Fibroblast of villous mesenchyme (primary cell): ENCODE data around the gene IDI1. TPM values are rescaled to one million over a fixed set of nuclear protein-coding genes. Genes with fewer than 3 reads are reported as not detected.

Experiments
- DNase-seq: peaks from one replicate; pipeline ENCODE4 v3.0.0-alpha.2; 2010; ENCODE audit warnings: low read depth
- H3K4me3 ChIP-seq: 2 replicates; pipeline ENCODE4 v1.5.1; 2011; ENCODE audit warnings: low read depth, mild to moderate bottlenecking, low read length
- total RNA-seq: library from RNA; depleted of rRNA; stranded (reverse); fragments of >200 nt; gene quantifications from 2 replicates; pipeline ENCODE4 v1.2.3, GENCODE V29; 2012
- TF ChIP-seq, protein P1 (sequence below): IDR thresholded peaks from 2 replicates; pipeline ENCODE4 v1.5.1; 2012; ENCODE audit warnings: low read depth, mild to moderate bottlenecking, low read length; ENCODE audit not compliant: insufficient read depth

Gene IDI1
- total RNA-seq, 1 donor, result 174 TPM

- DNase-seq, result no peak
- no peak overlapping the region for H3K4me3 ChIP-seq
- TF ChIP-seq, protein P1, sequence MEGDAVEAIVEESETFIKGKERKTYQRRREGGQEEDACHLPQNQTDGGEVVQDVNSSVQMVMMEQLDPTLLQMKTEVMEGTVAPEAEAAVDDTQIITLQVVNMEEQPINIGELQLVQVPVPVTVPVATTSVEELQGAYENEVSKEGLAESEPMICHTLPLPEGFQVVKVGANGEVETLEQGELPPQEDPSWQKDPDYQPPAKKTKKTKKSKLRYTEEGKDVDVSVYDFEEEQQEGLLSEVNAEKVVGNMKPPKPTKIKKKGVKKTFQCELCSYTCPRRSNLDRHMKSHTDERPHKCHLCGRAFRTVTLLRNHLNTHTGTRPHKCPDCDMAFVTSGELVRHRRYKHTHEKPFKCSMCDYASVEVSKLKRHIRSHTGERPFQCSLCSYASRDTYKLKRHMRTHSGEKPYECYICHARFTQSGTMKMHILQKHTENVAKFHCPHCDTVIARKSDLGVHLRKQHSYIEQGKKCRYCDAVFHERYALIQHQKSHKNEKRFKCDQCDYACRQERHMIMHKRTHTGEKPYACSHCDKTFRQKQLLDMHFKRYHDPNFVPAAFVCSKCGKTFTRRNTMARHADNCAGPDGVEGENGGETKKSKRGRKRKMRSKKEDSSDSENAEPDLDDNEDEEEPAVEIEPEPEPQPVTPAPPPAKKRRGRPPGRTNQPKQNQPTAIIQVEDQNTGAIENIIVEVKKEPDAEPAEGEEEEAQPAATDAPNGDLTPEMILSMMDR, result no peak
These were observed 14.4 kb upstream of the IDI1 start for GRCh38 chr10:1063232-1063865.

- TF ChIP-seq, protein P1, result no peak
- no peak for DNase-seq
- H3K4me3 ChIP-seq, result no peak overlapping the region
These were observed 13.2 kb upstream of the IDI1 start for GRCh38 chr10:1061930-1062774.

GRCh38 chr10:1059902-1060301, 11.0 kb upstream of the IDI1 start:
- H3K4me3 ChIP-seq, result no peak overlapping the region
- TF ChIP-seq, protein P1, result no peak
- no peak for DNase-seq

DNA sequence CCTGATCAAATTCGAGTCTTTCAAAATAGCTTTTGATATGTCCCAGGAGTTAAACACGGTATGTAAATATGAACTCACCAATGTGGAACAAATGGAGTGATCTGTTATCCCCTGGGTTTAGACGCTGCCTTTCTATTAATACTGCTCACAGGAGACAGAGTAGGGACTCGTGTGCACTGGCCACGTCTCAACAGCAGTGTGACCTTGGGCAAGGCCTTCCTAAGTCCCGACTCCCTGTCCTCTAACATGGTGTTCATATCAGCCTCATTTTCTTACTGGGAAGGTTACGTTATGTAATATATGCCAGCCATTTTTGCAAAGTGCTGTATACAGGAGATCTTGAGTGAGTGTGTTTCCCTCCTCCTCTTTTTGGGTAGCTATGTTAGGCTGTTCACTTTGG, 9.1 kb upstream of the IDI1 start:
- DNase-seq, result no peak

GRCh38 chr10:1057106-1057657, 8.3 kb upstream of the IDI1 start:
- TF ChIP-seq, protein P1, result no peak
- H3K4me3 ChIP-seq, result peak overlapping the region; percentile 97
- no peak for DNase-seq

More for the DNA sequence above, 9.1 kb upstream of the IDI1 start:
- no peak overlapping the region for H3K4me3 ChIP-seq
- TF ChIP-seq, protein P1, result no peak

DNA sequence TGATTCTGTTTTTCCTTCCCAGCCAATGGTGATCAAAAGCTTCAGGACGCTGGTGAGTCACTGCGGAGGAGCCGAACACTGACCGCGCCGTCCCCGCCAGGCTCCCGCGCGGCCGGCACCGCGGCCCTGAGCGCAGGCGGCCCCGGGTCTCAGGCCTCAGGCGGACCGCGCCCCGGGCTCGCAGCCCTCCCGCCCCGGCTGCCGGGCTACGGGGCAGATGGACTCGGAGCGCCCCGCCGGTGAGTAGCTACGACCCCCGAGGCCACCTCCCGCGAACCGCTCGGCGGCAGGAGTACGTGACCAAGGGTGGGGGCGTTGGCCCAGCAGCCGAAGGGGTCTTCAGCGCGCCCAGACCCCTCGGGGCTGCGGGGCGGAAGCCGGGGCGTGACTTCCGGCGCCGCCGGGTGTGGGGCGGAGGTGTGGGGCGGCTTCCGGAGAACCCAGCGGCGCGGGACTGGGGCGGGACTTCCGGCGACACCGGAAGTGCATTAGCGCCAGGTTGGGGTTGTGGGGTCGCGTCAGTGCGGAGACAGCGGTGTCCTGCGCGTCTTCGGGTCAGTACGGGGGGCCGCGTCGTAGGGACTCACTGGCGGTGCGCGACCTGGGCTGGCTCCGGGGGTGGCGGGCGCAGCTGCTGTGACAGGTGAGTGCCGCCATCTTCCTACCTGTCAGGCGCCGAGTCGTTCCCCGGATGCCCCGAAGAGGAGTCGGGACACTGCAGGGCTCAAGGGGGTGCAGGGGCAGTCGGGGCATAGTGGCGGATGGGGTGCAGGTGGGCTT, 7.6 kb upstream of the IDI1 start, which contains the start of gene WDR37:
Gene WDR37 (plus strand): TSS at position 60 of the 780 bp plus-strand sequence. CDS start 15,771 bp downstream, outside the sequence.
- TF ChIP-seq, protein P1, result no peak
- peak; percentile 77 for DNase-seq
- peak within 1 kb of the TSS; percentile 97 for H3K4me3 ChIP-seq
